Activated CD8-positive, alpha-beta memory T cell treated with anti-CD3 and anti-CD28 coated beads for 48 hours (primary cell): ENCODE measurements around the gene PTGR3.

ENCODE experiments used
- DNase-seq, 3 experiments: peaks; one replicate each; pipeline ENCODE4 v3.0.0-alpha.2; 2020; ENCODE audit warnings: low read depth in 2 of 3, low spot score in 2 of 3

Gene PTGR3

GRCh38 chr18:75235896-75236295 is 27.0 kb upstream of the PTGR3 start:
- no peak for DNase-seq

- DNase-seq, result no peak
Measured at GRCh38 chr18:75234901-75235300, 26.0 kb upstream of the PTGR3 start.

- no peak for DNase-seq
Measured at GRCh38 chr18:75231053-75231406, 22.1 kb upstream of the PTGR3 start.

GRCh38 chr18:75230163-75231052 is 21.5 kb upstream of the PTGR3 start:
- no peak for DNase-seq

GRCh38 chr18:75229437-75229836 is 20.5 kb upstream of the PTGR3 start:
- no peak for DNase-seq

- DNase-seq, result no peak
Measured at GRCh38 chr18:75228967-75229366, 20.0 kb upstream of the PTGR3 start.

GRCh38 chr18:75227535-75228296 is 18.8 kb upstream of the PTGR3 start:
- DNase-seq, result no peak

- no peak for DNase-seq
Measured at GRCh38 chr18:75226956-75227316, 18.0 kb upstream of the PTGR3 start.

- DNase-seq, result no peak
Measured at GRCh38 chr18:75226286-75226955, 17.5 kb upstream of the PTGR3 start.

- DNase-seq, result no peak
Measured at GRCh38 chr18:75223687-75224347, 14.9 kb upstream of the PTGR3 start.

- DNase-seq, result no peak
Measured at GRCh38 chr18:75222407-75222806, 13.5 kb upstream of the PTGR3 start.

- no peak for DNase-seq
Measured at GRCh38 chr18:75221897-75222296, 13.0 kb upstream of the PTGR3 start.

GRCh38 chr18:75221397-75221796 is 12.5 kb upstream of the PTGR3 start:
- DNase-seq, result no peak

- DNase-seq, result no peak
Measured at GRCh38 chr18:75220551-75221355, 11.8 kb upstream of the PTGR3 start.

GRCh38 chr18:75219745-75220375 is 10.9 kb upstream of the PTGR3 start:
- DNase-seq, result no peak

- DNase-seq, result no peak
Measured at GRCh38 chr18:75218065-75218923, 9.4 kb upstream of the PTGR3 start.

- no peak for DNase-seq
Measured at GRCh38 chr18:75216911-75217689, 8.2 kb upstream of the PTGR3 start.

GRCh38 chr18:75216212-75216910 is 7.4 kb upstream of the PTGR3 start:
- DNase-seq, result no peak
